Measurements from ENCODE around the gene ANKRD62.
"Not testable (repeated sequence)": the region's sequence is repeated elsewhere in the genome, so short reads cannot be mapped to it uniquely, and the experiment has no call there.

DNA sequence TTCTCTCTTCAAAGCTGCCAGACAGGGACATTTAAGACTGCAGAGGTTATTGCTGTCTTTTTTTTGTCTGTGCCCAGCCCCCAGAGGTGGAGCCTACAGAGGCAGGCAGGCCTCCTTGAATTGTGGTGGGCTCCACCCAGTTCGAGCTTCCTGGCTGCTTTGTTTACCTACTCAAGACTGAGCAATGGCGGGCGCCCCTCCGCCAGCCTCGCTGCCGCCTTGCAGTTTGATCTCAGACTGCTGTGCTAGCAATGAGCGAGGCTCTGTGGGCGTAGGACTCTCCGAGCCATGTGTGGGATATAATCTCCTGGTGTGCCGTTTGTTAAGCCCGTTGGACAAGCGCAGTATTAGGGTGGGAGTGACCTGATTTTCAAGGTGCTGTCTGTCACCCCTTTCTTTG, 47.2 kb downstream of the ANKRD62 start:
- TF ChIP-seq, protein P1, sequence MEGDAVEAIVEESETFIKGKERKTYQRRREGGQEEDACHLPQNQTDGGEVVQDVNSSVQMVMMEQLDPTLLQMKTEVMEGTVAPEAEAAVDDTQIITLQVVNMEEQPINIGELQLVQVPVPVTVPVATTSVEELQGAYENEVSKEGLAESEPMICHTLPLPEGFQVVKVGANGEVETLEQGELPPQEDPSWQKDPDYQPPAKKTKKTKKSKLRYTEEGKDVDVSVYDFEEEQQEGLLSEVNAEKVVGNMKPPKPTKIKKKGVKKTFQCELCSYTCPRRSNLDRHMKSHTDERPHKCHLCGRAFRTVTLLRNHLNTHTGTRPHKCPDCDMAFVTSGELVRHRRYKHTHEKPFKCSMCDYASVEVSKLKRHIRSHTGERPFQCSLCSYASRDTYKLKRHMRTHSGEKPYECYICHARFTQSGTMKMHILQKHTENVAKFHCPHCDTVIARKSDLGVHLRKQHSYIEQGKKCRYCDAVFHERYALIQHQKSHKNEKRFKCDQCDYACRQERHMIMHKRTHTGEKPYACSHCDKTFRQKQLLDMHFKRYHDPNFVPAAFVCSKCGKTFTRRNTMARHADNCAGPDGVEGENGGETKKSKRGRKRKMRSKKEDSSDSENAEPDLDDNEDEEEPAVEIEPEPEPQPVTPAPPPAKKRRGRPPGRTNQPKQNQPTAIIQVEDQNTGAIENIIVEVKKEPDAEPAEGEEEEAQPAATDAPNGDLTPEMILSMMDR (IDR thresholded peaks at IDR 0.05): not testable (repeated sequence)
- TF ChIP-seq POLR2A (IDR thresholded peaks at IDR 0.05): not testable (repeated sequence)

Data from breast epithelium (tissue), 3 donors.